Measurements from ENCODE around the gene ADH1C. TPM values are rescaled to one million over a fixed set of nuclear protein-coding genes. Genes with fewer than 3 reads are reported as not detected.

ADH1C gene
- total RNA-seq, 1 experiment from 2014 or later, result not detected

Other genes with a start within 250 kb of the ADH1C start
- gene ADH4, start 208.4 kb downstream of the ADH1C start, total RNA-seq (2014; rRNA removed), result not detected in 2 replicates
- not detected in 2 replicates for gene ADH6, start 133.5 kb downstream of the ADH1C start, total RNA-seq (2014; rRNA removed)
- not detected in 2 replicates for gene ADH1A, start 61.8 kb downstream of the ADH1C start, total RNA-seq (2014; rRNA removed)
- not detected in 2 replicates for gene ADH1B, start 31.3 kb downstream of the ADH1C start, total RNA-seq (2014; rRNA removed)
- not detected in 2 replicates for gene ADH7, start 82.6 kb upstream of the ADH1C start, total RNA-seq (2014; rRNA removed)
- gene C4orf17, start 158.3 kb upstream of the ADH1C start, total RNA-seq (2014; rRNA removed), result not detected in 2 replicates
- gene TRMT10A, start 211.3 kb upstream of the ADH1C start, total RNA-seq (2014; rRNA removed), result 5.2 and 20.3 TPM in 2 replicates
- gene MTTP, start 222.1 kb upstream of the ADH1C start, total RNA-seq (2014; rRNA removed), result 0.33 TPM in 1 of 2 replicates, not detected in the other

All from PC-3 (cell line).